Measurements from ENCODE around the gene ETV3L.

- no peak for TF ChIP-seq CTCF (IDR thresholded peaks at IDR 0.05)
- no peak for TF ChIP-seq POLR2A (IDR thresholded peaks at IDR 0.05)
Measured at GRCh38 chr1:157104598-157105293, 5.1 kb upstream of the ETV3L start.
